PC-9 (cell line): ENCODE measurements around the gene HOXB3.

ENCODE experiments used
- EZH2 ChIP-seq: fragments of 200-600 bp; sonication (generic); IDR thresholded peaks from 2 replicates; pipeline ENCODE4 v1.8.0; 2017; ENCODE audit warnings: antibody characterized with exemption, low read depth
- TF ChIP-seq, protein P1 (sequence below): fragments of 200-600 bp; sonication (generic); conservative IDR thresholded peaks from 2 replicates; pipeline ENCODE4 v1.6.1; 2017; ENCODE audit warnings: mixed run types, antibody characterized with exemption, mild to moderate bottlenecking, moderate library complexity

DNA sequence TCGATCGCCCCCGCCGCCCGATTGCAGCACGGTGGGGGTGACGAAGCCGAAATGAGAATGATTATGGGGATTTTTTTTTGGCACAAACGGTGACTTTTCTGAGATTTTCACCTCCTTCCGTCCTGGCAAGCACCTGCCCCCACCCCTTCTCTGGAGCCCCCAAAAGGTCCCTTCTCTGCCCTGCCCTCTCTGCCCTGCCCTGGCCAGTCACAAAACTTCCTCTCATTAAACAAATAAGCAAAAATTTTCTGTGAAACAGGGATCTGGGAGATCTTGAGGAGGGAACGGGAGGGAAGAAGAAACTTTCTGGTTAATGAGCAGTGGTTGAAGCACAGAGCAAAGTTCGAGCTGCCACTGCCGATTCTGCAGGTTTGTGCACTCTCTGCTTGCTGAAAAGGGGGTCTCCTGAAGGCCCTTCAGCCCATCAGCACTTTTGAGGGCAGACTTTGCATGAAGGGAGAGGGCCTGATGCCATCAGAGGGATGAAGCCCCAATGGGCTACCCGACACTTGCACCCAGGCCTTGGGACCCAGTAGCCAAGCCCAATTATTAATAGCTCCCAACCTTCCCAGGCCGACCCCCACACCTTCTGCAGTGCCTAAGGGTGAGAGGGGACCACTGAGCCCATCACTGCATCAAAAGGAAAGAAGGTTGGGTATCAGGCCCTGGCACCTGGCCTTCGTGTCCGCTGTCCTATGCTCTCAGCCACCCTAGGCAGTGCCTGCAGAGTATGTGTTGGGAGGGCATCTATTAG, 26.1 kb upstream of the HOXB3 start:
- TF ChIP-seq, protein P1, sequence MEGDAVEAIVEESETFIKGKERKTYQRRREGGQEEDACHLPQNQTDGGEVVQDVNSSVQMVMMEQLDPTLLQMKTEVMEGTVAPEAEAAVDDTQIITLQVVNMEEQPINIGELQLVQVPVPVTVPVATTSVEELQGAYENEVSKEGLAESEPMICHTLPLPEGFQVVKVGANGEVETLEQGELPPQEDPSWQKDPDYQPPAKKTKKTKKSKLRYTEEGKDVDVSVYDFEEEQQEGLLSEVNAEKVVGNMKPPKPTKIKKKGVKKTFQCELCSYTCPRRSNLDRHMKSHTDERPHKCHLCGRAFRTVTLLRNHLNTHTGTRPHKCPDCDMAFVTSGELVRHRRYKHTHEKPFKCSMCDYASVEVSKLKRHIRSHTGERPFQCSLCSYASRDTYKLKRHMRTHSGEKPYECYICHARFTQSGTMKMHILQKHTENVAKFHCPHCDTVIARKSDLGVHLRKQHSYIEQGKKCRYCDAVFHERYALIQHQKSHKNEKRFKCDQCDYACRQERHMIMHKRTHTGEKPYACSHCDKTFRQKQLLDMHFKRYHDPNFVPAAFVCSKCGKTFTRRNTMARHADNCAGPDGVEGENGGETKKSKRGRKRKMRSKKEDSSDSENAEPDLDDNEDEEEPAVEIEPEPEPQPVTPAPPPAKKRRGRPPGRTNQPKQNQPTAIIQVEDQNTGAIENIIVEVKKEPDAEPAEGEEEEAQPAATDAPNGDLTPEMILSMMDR = no peak
- no peak for TF ChIP-seq EZH2
